Neuronal stem cell (in vitro differentiated cells): Measurements from ENCODE around the gene INTU.

Experiments used
- DNase-seq: peaks from one replicate; pipeline ENCODE4 v3.0.0-alpha.2; 2013; ENCODE audit warnings: low spot score
- H2AFZ ChIP-seq: one replicate; pipeline ENCODE4 v1.6.1; 2013; ENCODE audit warnings: mild to moderate bottlenecking, low read length, inconsistent platforms
- H2AK5ac ChIP-seq: 2 replicates; pipeline ENCODE4 v1.6.1; 2013; ENCODE audit warnings: low read depth, mild to moderate bottlenecking, inconsistent platforms, low read length, moderate library complexity, mixed read lengths
- H2BK120ac ChIP-seq: 2 replicates; pipeline ENCODE4 v1.6.1; 2013; ENCODE audit warnings: low read depth, mild to moderate bottlenecking, inconsistent platforms, low read length, moderate library complexity, mixed read lengths
- H2BK12ac ChIP-seq: one replicate; pipeline ENCODE4 v1.6.1; 2013; ENCODE audit warnings: low read length, inconsistent platforms
- H2BK15ac ChIP-seq: 2 replicates; pipeline ENCODE4 v1.6.1; 2013; ENCODE audit warnings: mild to moderate bottlenecking, low read length, inconsistent platforms, mixed read lengths
- H2BK5ac ChIP-seq: one replicate; pipeline ENCODE4 v1.6.1; 2013; ENCODE audit warnings: inconsistent platforms, mild to moderate bottlenecking, low read length, moderate library complexity
- H3K14ac ChIP-seq: one replicate; pipeline ENCODE4 v1.6.1; 2013; ENCODE audit warnings: low read length, inconsistent platforms
- H3K18ac ChIP-seq: 2 replicates; pipeline ENCODE4 v1.6.1; 2013; ENCODE audit warnings: low read length, inconsistent platforms
- H3K23ac ChIP-seq: 2 replicates; pipeline ENCODE4 v1.6.1; 2013; ENCODE audit warnings: low read depth, mild to moderate bottlenecking, mixed read lengths, low read length, inconsistent platforms; ENCODE audit not compliant: poor library complexity
- H3K27ac ChIP-seq: replicated peaks from 3 replicates; pipeline ENCODE4 v1.5.1; 2013; ENCODE audit warnings: low read length, inconsistent platforms
- H3K27me3 ChIP-seq, 3 experiments: 2 replicates each; pipeline ENCODE4 v1.6.1; 2013; ENCODE audit warnings: low read length in 3 of 3, mild to moderate bottlenecking in 2 of 3, inconsistent platforms in 1 of 3, low read depth in 1 of 3, mixed read lengths in 1 of 3, moderate library complexity in 1 of 3; ENCODE audit not compliant: control insufficient read depth in 3 of 3, insufficient read depth in 3 of 3
- H3K36me3 ChIP-seq, 2 donors: replicated peaks in 1 of 2; 2 replicates each; pipeline ENCODE4 v1.6.1; 2013; ENCODE audit warnings: low read length in 2 of 2; ENCODE audit not compliant: control insufficient read depth in 2 of 2, insufficient read depth in 2 of 2
- H3K4ac ChIP-seq: 2 replicates; pipeline ENCODE4 v1.6.1; 2013; ENCODE audit warnings: inconsistent platforms, mild to moderate bottlenecking, low read length, moderate library complexity
- H3K4me1 ChIP-seq, 2 donors: 1 replicate in 1 of 2; 2 replicates in 1 of 2; pipeline ENCODE4 v1.6.1; 2013; ENCODE audit warnings: low read length in 2 of 2, low read depth in 1 of 2; ENCODE audit not compliant: control insufficient read depth in 2 of 2, insufficient read depth in 1 of 2
- H3K4me2 ChIP-seq: one replicate; pipeline ENCODE4 v1.6.1; 2013; ENCODE audit warnings: mild to moderate bottlenecking, low read length, inconsistent platforms; ENCODE audit not compliant: insufficient read depth, poor library complexity, severe bottlenecking
- H3K4me3 ChIP-seq, 2 donors: 2 replicates each; pipeline ENCODE4 v1.5.1; 2013; ENCODE audit warnings: low read length in 2 of 2, mild to moderate bottlenecking in 2 of 2, inconsistent platforms in 1 of 2, moderate library complexity in 1 of 2
- H3K79me1 ChIP-seq: one replicate; pipeline ENCODE4 v1.6.1; 2013; ENCODE audit warnings: low read depth, mild to moderate bottlenecking, inconsistent platforms, low read length, moderate library complexity
- H3K9ac ChIP-seq: one replicate; pipeline ENCODE4 v1.6.1; 2013; ENCODE audit warnings: mild to moderate bottlenecking, low read depth, low read length, inconsistent platforms; ENCODE audit not compliant: poor library complexity
- H3K9me3 ChIP-seq, 2 donors: replicated peaks in 1 of 2; 2 replicates each; pipeline versions ENCODE3 to v1.6.1; 2013; ENCODE audit warnings: low read length in 2 of 2, mild to moderate bottlenecking in 2 of 2, inconsistent platforms in 1 of 2, low read depth in 1 of 2, mixed read lengths in 1 of 2, moderate library complexity in 1 of 2; ENCODE audit not compliant: control insufficient read depth in 2 of 2, insufficient read depth in 1 of 2
- H4K8ac ChIP-seq: one replicate; pipeline ENCODE4 v1.6.1; 2013; ENCODE audit warnings: low read depth, mild to moderate bottlenecking, inconsistent platforms, low read length, moderate library complexity
- H4K91ac ChIP-seq: one replicate; pipeline ENCODE4 v1.6.1; 2013; ENCODE audit warnings: low read length, low read depth, mild to moderate bottlenecking, inconsistent platforms; ENCODE audit not compliant: poor library complexity
- WGBS, 2 donors: extraction: QIAGEN DNeasy Blood & Tissue Kit; methylation state at CpG; one replicate each; pipeline ENCODE4 v1.1.7; 2013; ENCODE audit warnings: missing lambda C conversion rate in 2 of 2, mixed read lengths in 1 of 2; ENCODE audit not compliant: insufficient read length in 2 of 2, insufficient replicate concordance in 1 of 2; ENCODE audit errors: extremely low coverage in 2 of 2; 5-methylcytosine and 5-hydroxymethylcytosine counted together

INTU gene

DNA sequence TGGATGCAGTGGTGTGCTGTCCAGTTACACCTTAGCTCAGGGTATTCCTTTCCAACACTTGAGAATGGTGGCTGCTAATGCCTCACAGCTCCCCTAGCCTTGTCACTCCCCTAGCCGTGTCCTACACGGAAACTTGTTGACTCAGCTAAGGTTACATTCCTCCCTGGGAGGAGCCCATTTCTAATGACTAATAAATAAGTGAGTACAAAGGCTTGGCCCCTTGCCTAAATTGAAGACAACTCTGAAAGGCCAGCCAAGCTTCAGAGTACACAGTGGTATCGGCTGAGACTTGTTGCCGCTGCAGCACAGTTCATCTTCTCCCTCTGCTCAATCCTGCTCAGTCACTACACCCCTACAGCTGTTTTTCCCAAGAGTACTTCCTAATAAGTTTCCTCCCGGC lies 76.2 kb downstream of the INTU start:
- Histone ChIP-seq H3K4ac (no peak overlapping the region), H4K91ac (no peak overlapping the region), H2BK120ac (no peak overlapping the region), H3K79me1 (no peaks in the 10 kb centered on the region), H3K4me1 (peaks cover 0 to 3% of the 10 kb centered on the region in 2 donors), H3K9ac (no peak overlapping the region), H3K18ac (no peak overlapping the region), H3K14ac (no peak overlapping the region), H3K9me3 (peaks cover 4 to 17% of the 10 kb centered on the region in 2 donors), H2AK5ac (no peak overlapping the region), H2BK15ac (no peak overlapping the region), H3K27ac (peak overlapping the region; percentile 50), H2BK5ac (no peak overlapping the region), H4K8ac (no peak overlapping the region), H3K4me3 (no peak overlapping the region), H2BK12ac (no peak overlapping the region), H2AFZ (no peak overlapping the region), H3K4me2 (no peak overlapping the region), H3K27me3 (no peaks in the 10 kb centered on the region), H3K23ac (no peak overlapping the region), H3K36me3 (peaks cover 13 to 78% of the 10 kb centered on the region in 2 donors)
- DNase-seq, result no peak
- WGBS, 2 donors, result no CpG with 5 or more reads among the region's 5 CpGs

DNA sequence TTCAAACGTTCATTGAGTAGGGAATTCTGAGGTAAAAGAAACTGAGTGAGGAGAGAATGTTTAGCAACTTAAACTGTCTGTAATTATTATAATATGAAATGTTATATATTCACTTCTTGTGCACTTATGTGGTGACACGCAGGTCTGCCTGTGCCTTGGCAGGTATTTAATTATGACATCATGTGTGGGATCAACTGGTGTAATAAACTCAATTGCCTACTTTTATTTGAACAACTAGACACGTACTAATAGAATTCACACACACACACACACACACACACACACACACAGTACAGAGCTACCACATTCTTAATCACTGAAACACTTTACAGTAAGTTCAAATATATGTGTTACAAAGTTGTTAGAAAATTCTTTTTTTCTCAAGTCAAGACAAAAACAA lies 76.7 kb downstream of the INTU start:
- Histone ChIP-seq H2BK12ac (no peak overlapping the region), H3K9me3 (peaks cover 4 to 17% of the 10 kb centered on the region in 2 donors), H3K14ac (no peak overlapping the region), H3K4me3 (no peak overlapping the region), H3K27me3 (no peaks in the 10 kb centered on the region), H3K4ac (no peak overlapping the region), H2AFZ (no peak overlapping the region), H4K91ac (no peak overlapping the region), H2BK5ac (no peak overlapping the region), H2AK5ac (no peak overlapping the region), H3K9ac (no peak overlapping the region), H3K4me2 (no peak overlapping the region), H2BK15ac (no peak overlapping the region), H3K4me1 (peaks cover 1 to 3% of the 10 kb centered on the region in 2 donors), H4K8ac (no peak overlapping the region), H2BK120ac (no peak overlapping the region), H3K27ac (no peak overlapping the region), H3K23ac (no peak overlapping the region), H3K36me3 (peaks cover 13 to 77% of the 10 kb centered on the region in 2 donors), H3K18ac (no peak overlapping the region), H3K79me1 (no peaks in the 10 kb centered on the region)
- no peak for DNase-seq
- no CpG with 5 or more reads among the region's 3 CpGs for WGBS, 2 donors

DNA sequence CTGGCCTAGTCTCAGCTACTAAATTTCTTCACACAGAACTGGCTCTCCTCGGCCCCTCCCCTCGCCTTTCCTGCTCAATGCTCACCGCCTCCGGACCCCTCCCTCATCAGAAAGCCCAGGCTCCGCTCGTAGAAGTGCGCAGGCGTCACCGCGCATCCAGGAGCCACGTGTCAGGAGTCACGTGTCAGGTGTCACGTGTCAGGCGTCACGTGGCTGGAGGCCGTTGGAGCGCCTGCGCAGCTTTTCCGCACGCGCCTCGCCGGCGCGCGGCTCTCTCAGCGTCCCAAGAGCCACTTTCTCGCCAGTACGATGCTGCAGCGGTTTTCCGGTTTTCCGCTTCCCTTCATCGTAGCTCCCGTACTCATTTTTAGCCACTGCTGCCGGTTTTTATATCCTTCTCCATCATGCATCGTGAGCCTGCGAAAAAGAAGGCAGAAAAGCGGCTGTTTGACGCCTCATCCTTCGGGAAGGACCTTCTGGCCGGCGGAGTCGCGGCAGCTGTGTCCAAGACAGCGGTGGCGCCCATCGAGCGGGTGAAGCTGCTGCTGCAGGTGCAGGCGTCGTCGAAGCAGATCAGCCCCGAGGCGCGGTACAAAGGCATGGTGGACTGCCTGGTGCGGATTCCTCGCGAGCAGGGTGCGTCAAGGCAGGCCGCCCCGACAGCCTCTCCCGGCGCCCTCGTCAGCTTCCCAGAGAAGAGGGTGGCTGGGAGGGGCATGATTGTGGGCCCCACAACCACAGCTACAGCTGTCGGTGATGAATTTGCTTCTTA lies 97.6 kb downstream of the INTU start, which contains the start of gene SLC25A31:
SLC25A31 (plus strand) TSS at position 259 of the 772 bp plus-strand sequence; CDS start at position 405, 146 bp downstream.
- no peak within 1 kb of the TSS for H3K4me2 ChIP-seq
- no peak within 1 kb of the TSS for H2BK120ac ChIP-seq
- no peak within 1 kb of the TSS for H3K9ac ChIP-seq
- no peak within 1 kb of the TSS for H2BK5ac ChIP-seq
- H2AK5ac ChIP-seq, result peak within 1 kb of the TSS; percentile 72
- no peak within 1 kb of the TSS for H3K27ac ChIP-seq
- H4K91ac ChIP-seq, result no peak within 1 kb of the TSS
- H3K4me3 ChIP-seq, result no peak within 1 kb of the TSS
- H3K18ac ChIP-seq, result peak within 1 kb of the TSS; percentile 72
- no peaks in the 10 kb centered on the region for H3K36me3 ChIP-seq
- H2AFZ ChIP-seq, result no peak within 1 kb of the TSS
- WGBS, 2 donors, result no CpG with 5 or more reads among the region's 64 CpGs
- no peaks in the 10 kb centered on the region for H3K79me1 ChIP-seq
- no peak within 1 kb of the TSS for H4K8ac ChIP-seq
- no peak within 1 kb of the TSS for H3K14ac ChIP-seq
- peak within 1 kb of the TSS; percentile 26 for H3K4ac ChIP-seq
- no peak within 1 kb of the TSS for H2BK12ac ChIP-seq
- no peaks in the 10 kb centered on the region for H3K27me3 ChIP-seq
- peak within 1 kb of the TSS; percentile 62 for H2BK15ac ChIP-seq
- H3K23ac ChIP-seq, result no peak within 1 kb of the TSS
- H3K9me3 ChIP-seq, result no peaks in the 10 kb centered on the region
- peaks cover 0 to 1% of the 10 kb centered on the region in 2 donors for H3K4me1 ChIP-seq
- DNase-seq, result no peak

DNA sequence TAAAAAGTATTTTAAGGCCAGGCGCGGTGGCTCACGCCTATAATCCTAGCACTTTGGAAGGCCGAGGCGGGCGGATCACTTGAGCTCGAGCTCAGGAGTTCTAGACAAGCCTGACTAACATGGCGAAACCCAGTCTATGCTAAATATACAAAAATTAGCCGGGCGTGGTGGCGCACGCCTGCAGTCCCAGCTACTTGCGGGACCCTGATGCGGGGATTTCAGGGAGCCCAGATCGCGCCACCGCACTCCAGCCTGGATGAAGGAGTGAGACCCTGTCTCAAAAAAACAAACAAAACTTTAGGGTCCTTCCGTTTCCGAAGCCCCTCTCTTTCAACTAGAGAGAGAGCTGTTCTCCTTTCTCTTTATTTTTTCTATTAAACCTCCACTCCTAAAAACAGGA lies 98.6 kb downstream of the INTU start:
- H3K4me1 ChIP-seq, result peaks cover 0 to 1% of the 10 kb centered on the region in 2 donors
- H3K4me3 ChIP-seq, result no peak overlapping the region
- no peak overlapping the region for H3K4me2 ChIP-seq
- no peaks in the 10 kb centered on the region for H3K36me3 ChIP-seq
- no peaks in the 10 kb centered on the region for H3K9me3 ChIP-seq
- H3K4ac ChIP-seq, result no peak overlapping the region
- H4K8ac ChIP-seq, result no peak overlapping the region
- DNase-seq, result no peak
- no CpG with 5 or more reads among the region's 19 CpGs for WGBS, 2 donors
- H2AFZ ChIP-seq, result no peak overlapping the region
- H4K91ac ChIP-seq, result no peak overlapping the region
- no peak overlapping the region for H3K9ac ChIP-seq
- no peaks in the 10 kb centered on the region for H3K79me1 ChIP-seq
- H3K18ac ChIP-seq, result no peak overlapping the region
- no peak overlapping the region for H3K27ac ChIP-seq
- no peak overlapping the region for H2BK5ac ChIP-seq
- H2AK5ac ChIP-seq, result no peak overlapping the region
- no peak overlapping the region for H3K23ac ChIP-seq
- H2BK120ac ChIP-seq, result no peak overlapping the region
- H2BK15ac ChIP-seq, result no peak overlapping the region
- H3K14ac ChIP-seq, result no peak overlapping the region
- H3K27me3 ChIP-seq, result no peaks in the 10 kb centered on the region
- H2BK12ac ChIP-seq, result no peak overlapping the region
